ENCODE measurements around the gene ST8SIA6.
A peak's percentile ranks its signal among the peaks of the same experiment; 100 is the strongest.

ST8SIA6 gene

DNA sequence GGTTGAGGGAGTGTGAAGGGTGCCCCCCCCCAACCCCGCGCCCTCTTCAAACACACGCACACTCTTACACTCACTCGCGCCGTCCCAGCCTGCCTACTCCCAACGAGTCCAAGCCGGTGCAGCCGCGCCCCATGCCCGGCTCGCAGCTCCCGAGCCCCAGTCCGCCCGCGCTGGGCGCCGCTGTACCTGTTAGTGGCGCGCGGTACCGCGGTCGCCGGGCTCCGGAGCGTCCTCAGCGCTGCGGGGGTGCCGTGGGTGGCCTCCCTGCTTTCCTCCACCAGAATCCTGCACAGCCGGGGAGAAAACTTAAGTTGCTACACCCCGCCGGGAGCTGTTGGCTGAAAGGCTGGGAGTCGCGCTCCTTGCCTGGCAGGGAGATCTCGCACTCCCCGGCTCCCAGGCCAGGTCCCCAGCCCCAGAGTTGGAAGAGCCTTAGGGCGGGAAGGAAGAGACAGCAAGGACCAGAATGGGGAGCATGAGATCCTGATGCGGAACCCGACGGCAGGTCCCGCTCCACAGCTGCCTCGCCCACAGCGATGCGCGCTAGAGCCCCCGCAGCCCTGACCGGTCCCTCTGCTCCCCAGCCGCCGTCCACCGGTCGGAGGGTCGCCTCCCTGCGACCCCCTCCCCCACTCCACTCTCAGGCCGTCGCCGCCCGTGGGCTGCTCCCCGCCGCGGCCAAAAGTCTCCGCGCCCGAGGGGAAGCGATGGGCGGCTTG is 863 bp downstream of the ST8SIA6 start:
- Histone ChIP-seq H3K9me2 (replicated peaks; ENCODE audit: low read depth, low read length) (no peaks in the 10 kb centered on the region), H3K9ac (ENCODE audit: low read depth, low read length, poor library complexity, severe bottlenecking) (no peak overlapping the region), H3K79me2 (ENCODE audit: insufficient read depth, low read length) (no peaks in the 10 kb centered on the region), H4K20me1 (ENCODE audit: insufficient read depth, low read length, poor library complexity, severe bottlenecking) (no peaks in the 10 kb centered on the region), H3K36me3 (ENCODE audit: insufficient read depth, low read length) (no peaks in the 10 kb centered on the region), H3K4me1 (ENCODE audit: insufficient read depth, low read length, poor library complexity, severe bottlenecking) (peaks cover 3% of the 10 kb centered on the region), H3K4me3 (ENCODE audit: low read length, poor library complexity, severe bottlenecking) (peak overlapping the region; percentile 42), H3K9me3 (ENCODE audit: insufficient read depth, low read depth, low read length) (no peaks in the 10 kb centered on the region), H3F3A (ENCODE audit: low read depth) (no peaks in the 10 kb centered on the region), H3K27me3 (ENCODE audit: insufficient read depth, low read length, poor library complexity, severe bottlenecking) (peaks cover 31% of the 10 kb centered on the region), H2AFZ (ENCODE audit: low read length) (0 out of 2 replicates have a peak overlapping the region, but pooled peaks have one; percentile 40), H3K4me2 (ENCODE audit: low read depth, low read length, poor library complexity, severe bottlenecking) (peak overlapping the region; percentile 5)
- no peak for TF ChIP-seq EZH2phosphoT487 (IDR thresholded peaks at IDR 0.05; ENCODE audit: borderline replicate concordance)
- TF ChIP-seq, protein P1, sequence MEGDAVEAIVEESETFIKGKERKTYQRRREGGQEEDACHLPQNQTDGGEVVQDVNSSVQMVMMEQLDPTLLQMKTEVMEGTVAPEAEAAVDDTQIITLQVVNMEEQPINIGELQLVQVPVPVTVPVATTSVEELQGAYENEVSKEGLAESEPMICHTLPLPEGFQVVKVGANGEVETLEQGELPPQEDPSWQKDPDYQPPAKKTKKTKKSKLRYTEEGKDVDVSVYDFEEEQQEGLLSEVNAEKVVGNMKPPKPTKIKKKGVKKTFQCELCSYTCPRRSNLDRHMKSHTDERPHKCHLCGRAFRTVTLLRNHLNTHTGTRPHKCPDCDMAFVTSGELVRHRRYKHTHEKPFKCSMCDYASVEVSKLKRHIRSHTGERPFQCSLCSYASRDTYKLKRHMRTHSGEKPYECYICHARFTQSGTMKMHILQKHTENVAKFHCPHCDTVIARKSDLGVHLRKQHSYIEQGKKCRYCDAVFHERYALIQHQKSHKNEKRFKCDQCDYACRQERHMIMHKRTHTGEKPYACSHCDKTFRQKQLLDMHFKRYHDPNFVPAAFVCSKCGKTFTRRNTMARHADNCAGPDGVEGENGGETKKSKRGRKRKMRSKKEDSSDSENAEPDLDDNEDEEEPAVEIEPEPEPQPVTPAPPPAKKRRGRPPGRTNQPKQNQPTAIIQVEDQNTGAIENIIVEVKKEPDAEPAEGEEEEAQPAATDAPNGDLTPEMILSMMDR (conservative IDR thresholded peaks at IDR 0.05; ENCODE audit: low read length) = no peak

DNA sequence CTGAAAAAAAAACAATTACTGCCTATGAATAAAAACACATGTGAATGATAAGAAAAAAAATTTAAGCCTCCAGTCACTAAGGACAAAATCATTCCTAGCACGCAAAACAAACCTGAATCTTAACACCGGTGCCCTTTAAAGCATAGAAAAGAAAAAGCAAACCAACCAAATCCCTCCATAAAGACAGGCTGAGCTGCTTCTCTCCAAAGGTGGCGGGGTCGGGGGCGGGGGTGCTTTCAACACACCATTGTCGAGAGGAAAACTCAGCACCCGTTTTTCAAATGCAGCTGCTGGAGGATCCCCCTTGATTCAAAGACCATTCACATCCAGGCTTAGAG is 1.4 kb downstream of the ST8SIA6 start:
- Histone ChIP-seq H3K4me1 (ENCODE audit: insufficient read depth, low read length, poor library complexity, severe bottlenecking) (peaks cover 3% of the 10 kb centered on the region), H3K4me3 (ENCODE audit: low read length, poor library complexity, severe bottlenecking) (peak overlapping the region; percentile 42), H4K20me1 (ENCODE audit: insufficient read depth, low read length, poor library complexity, severe bottlenecking) (no peaks in the 10 kb centered on the region), H3K9ac (ENCODE audit: low read depth, low read length, poor library complexity, severe bottlenecking) (no peak overlapping the region), H3K9me3 (ENCODE audit: insufficient read depth, low read depth, low read length) (no peaks in the 10 kb centered on the region), H3K36me3 (ENCODE audit: insufficient read depth, low read length) (no peaks in the 10 kb centered on the region), H3K4me2 (ENCODE audit: low read depth, low read length, poor library complexity, severe bottlenecking) (peak overlapping the region; percentile 5), H3K79me2 (ENCODE audit: insufficient read depth, low read length) (no peaks in the 10 kb centered on the region), H2AFZ (ENCODE audit: low read length) (0 out of 2 replicates have a peak overlapping the region, but pooled peaks have one; percentile 40), H3K27me3 (ENCODE audit: insufficient read depth, low read length, poor library complexity, severe bottlenecking) (peaks cover 31% of the 10 kb centered on the region), H3K9me2 (replicated peaks; ENCODE audit: low read depth, low read length) (no peaks in the 10 kb centered on the region), H3F3A (ENCODE audit: low read depth) (no peaks in the 10 kb centered on the region)
- TF ChIP-seq EZH2phosphoT487 (IDR thresholded peaks at IDR 0.05; ENCODE audit: borderline replicate concordance) = no peak
- TF ChIP-seq, protein P1 (conservative IDR thresholded peaks at IDR 0.05; ENCODE audit: low read length) = no peak

DNA sequence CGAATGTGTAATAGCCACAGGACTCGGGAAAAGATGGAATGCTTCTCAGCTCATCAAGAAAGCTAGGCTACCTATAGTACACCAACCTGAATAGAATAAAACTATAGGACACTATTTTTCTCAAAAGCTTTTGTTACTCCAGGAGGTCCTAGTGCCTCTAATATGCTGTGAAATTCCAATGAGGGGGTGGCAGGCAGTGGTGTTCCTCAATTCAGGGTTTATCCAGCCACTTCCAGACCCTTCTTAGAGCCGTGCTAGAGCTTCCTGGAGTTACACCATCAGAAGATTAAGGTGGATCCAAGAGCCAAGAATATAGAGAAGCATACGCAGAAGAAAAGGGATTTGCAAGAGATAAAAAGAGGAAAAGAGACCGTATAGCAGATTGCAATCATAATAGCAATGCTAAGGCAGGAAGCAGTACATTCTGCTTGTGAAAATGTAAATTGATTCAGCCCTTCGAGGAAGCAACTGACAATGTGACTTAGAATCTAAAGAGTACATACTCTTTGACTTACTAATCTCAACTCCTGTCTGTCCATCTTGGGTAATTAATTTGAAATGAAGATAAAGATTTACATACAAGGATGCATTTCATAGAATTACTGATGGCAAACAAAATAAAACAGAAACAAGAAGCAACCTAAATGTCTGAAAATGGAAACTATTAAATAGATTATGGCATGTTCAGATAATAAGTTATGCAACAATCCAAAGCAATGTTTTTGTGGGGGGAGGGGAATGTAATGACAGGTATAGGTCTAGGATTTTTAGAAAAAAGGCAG is 2.1 kb downstream of the ST8SIA6 start:
- Histone ChIP-seq H3K9me3 (ENCODE audit: insufficient read depth, low read depth, low read length) (no peaks in the 10 kb centered on the region), H3K36me3 (ENCODE audit: insufficient read depth, low read length) (no peaks in the 10 kb centered on the region), H3K4me1 (ENCODE audit: insufficient read depth, low read length, poor library complexity, severe bottlenecking) (peaks cover 3% of the 10 kb centered on the region), H3F3A (ENCODE audit: low read depth) (no peaks in the 10 kb centered on the region), H3K79me2 (ENCODE audit: insufficient read depth, low read length) (no peaks in the 10 kb centered on the region), H3K27me3 (ENCODE audit: insufficient read depth, low read length, poor library complexity, severe bottlenecking) (peaks cover 31% of the 10 kb centered on the region), H2AFZ (ENCODE audit: low read length) (no peak overlapping the region), H4K20me1 (ENCODE audit: insufficient read depth, low read length, poor library complexity, severe bottlenecking) (no peaks in the 10 kb centered on the region), H3K9me2 (replicated peaks; ENCODE audit: low read depth, low read length) (no peaks in the 10 kb centered on the region), H3K4me2 (ENCODE audit: low read depth, low read length, poor library complexity, severe bottlenecking) (peak overlapping the region; percentile 5), H3K4me3 (ENCODE audit: low read length, poor library complexity, severe bottlenecking) (no peak overlapping the region), H3K9ac (ENCODE audit: low read depth, low read length, poor library complexity, severe bottlenecking) (no peak overlapping the region)
- no peak for TF ChIP-seq EZH2phosphoT487 (IDR thresholded peaks at IDR 0.05; ENCODE audit: borderline replicate concordance)

Data from Loucy (cell line).